ENCODE measurements around the gene MEF2A.

DNA sequence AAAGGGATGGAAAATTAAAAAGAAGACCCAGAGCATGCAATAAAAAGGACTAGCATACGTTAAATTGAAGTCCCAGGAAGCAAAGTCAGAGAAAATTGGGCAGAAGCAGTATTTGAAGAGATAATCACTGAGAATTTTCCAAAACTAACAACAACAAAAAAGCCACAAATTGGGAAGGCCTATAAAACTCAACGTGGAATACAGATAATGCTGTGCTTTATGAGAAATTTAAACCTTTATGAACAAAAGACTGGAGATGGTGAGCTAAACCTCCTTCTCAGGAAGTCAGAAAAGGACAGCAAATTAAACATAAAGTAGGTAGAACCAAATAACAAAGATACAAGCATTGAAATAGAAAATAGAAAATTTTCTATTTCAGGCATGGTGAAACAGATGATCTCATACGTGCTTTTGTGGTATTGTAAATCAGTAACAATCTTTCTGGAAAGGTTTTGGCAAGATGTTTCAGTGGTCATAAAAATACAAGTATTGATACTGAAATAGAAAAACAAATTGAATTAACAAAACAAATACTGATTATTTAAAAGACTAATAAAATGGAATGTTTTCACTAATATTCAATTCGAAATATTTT is 111.9 kb downstream of the MEF2A start:
- TF ChIP-seq ZFP3 (CRISPR knock-in tag; IDR thresholded peaks at IDR 0.05), result no peak
- no peak for TF ChIP-seq ESRRG (CRISPR knock-in tag; IDR thresholded peaks at IDR 0.05)
- TF ChIP-seq, protein P1, sequence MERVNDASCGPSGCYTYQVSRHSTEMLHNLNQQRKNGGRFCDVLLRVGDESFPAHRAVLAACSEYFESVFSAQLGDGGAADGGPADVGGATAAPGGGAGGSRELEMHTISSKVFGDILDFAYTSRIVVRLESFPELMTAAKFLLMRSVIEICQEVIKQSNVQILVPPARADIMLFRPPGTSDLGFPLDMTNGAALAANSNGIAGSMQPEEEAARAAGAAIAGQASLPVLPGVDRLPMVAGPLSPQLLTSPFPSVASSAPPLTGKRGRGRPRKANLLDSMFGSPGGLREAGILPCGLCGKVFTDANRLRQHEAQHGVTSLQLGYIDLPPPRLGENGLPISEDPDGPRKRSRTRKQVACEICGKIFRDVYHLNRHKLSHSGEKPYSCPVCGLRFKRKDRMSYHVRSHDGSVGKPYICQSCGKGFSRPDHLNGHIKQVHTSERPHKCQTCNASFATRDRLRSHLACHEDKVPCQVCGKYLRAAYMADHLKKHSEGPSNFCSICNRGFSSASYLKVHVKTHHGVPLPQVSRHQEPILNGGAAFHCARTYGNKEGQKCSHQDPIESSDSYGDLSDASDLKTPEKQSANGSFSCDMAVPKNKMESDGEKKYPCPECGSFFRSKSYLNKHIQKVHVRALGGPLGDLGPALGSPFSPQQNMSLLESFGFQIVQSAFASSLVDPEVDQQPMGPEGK (CRISPR knock-in tag; IDR thresholded peaks at IDR 0.05; ENCODE audit: borderline replicate concordance), result no peak
- TF ChIP-seq ZFP30 (CRISPR knock-in tag; IDR thresholded peaks at IDR 0.05), result no peak
